ENCODE data around the gene CEP112. TPM values are rescaled to one million over a fixed set of nuclear protein-coding genes. Genes with fewer than 3 reads are reported as not detected.

Gene CEP112
- total and polyA plus RNA-seq, 2 donors: 4.6 to 8.5 TPM

DNA sequence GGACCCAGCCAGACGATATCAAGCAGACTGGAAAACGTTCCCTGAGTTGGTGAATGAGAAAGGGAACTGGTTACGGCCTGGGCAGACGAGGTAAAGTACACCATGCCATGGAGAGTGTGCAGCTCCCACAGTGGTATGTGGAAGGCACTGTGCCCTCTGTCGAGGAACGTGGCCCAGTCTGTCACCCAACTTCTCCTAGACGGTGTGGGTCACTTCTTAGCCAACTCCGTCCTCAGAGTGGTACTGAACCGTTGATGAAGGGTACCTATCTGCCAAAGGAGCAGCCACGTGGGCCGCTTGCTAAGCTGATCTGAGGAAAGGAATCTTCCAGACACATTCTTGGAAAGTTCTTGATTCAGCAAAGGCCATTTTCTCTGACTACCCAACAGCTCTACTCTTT lies 574.4 kb downstream of the CEP112 start:
- WGBS: 97% methylated on average over 11 of the region's 11 CpGs
- Histone ChIP-seq H3K36me3 (ENCODE audit: control insufficient read depth in 2 of 2, insufficient read depth in 2 of 2, low read length in 1 of 2) (no peaks in the 10 kb centered on the region), H3K27me3 (ENCODE audit: control insufficient read depth in 2 of 2, insufficient read depth in 1 of 2, low read length in 1 of 2) (no peaks in the 10 kb centered on the region), H3K4me1 (ENCODE audit: control insufficient read depth in 2 of 2, insufficient read depth in 2 of 2, low read length in 2 of 2) (no peaks in the 10 kb centered on the region), H3K9me3 (ENCODE audit: control insufficient read depth in 2 of 2, insufficient read depth in 1 of 2, low read length in 1 of 2) (no peaks in the 10 kb centered on the region), H3K4me3 (ENCODE audit: low read length in 2 of 2) (no peak overlapping the region), H3K27ac (ENCODE audit: low read depth in 1 of 2, low read length in 1 of 2) (no peak overlapping the region)
- no peak for DNase-seq (ENCODE audit: low read depth in 6 of 9, low spot score in 9 of 9)

- Histone ChIP-seq H3K4me3 (ENCODE audit: low read length in 2 of 2) (no peak overlapping the region), H3K36me3 (ENCODE audit: control insufficient read depth in 2 of 2, insufficient read depth in 2 of 2, low read length in 1 of 2) (no peaks in the 10 kb centered on the region), H3K9me3 (ENCODE audit: control insufficient read depth in 2 of 2, insufficient read depth in 1 of 2, low read length in 1 of 2) (no peaks in the 10 kb centered on the region), H3K27ac (ENCODE audit: low read depth in 1 of 2, low read length in 1 of 2) (no peak overlapping the region), H3K4me1 (ENCODE audit: control insufficient read depth in 2 of 2, insufficient read depth in 2 of 2, low read length in 2 of 2) (no peaks in the 10 kb centered on the region), H3K27me3 (ENCODE audit: control insufficient read depth in 2 of 2, insufficient read depth in 1 of 2, low read length in 1 of 2) (no peaks in the 10 kb centered on the region)
- 99% methylated on average over 2 of the region's 2 CpGs for WGBS
- no peak for DNase-seq (ENCODE audit: low read depth in 6 of 9, low spot score in 9 of 9)
Measured at GRCh38 chr17:65609749-65610148, 582.2 kb downstream of the CEP112 start.

DNA sequence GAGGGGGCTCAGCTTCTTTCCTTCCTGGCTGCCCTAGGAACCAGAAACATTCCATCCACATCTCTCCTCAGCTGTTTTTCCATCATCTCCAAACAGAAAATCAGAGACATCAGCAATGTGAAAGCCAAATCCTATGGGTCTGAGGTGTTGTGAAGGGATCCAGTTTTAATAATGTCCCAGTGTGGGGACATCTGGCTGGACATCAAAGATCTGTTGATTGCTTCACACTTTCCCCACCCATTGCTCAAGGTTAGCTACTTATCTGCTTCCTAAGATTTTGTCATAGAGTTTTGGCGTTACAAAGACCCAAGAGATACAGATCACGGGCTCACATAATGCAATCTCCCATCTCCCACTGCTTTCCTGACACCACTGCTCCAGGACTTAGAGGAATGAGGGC lies 582.6 kb downstream of the CEP112 start:
- no peaks in the 10 kb centered on the region for H3K36me3 ChIP-seq (ENCODE audit: control insufficient read depth in 2 of 2, insufficient read depth in 2 of 2, low read length in 1 of 2)
- no peak overlapping the region for H3K4me3 ChIP-seq (ENCODE audit: low read length in 2 of 2)
- DNase-seq (ENCODE audit: low read depth in 6 of 9, low spot score in 9 of 9): no peak
- H3K9me3 ChIP-seq (ENCODE audit: control insufficient read depth in 2 of 2, insufficient read depth in 1 of 2, low read length in 1 of 2): no peaks in the 10 kb centered on the region
- no peaks in the 10 kb centered on the region for H3K4me1 ChIP-seq (ENCODE audit: control insufficient read depth in 2 of 2, insufficient read depth in 2 of 2, low read length in 2 of 2)
- H3K27ac ChIP-seq (ENCODE audit: low read depth in 1 of 2, low read length in 1 of 2): no peak overlapping the region
- no peaks in the 10 kb centered on the region for H3K27me3 ChIP-seq (ENCODE audit: control insufficient read depth in 2 of 2, insufficient read depth in 1 of 2, low read length in 1 of 2)
- WGBS: 97% methylated on average over 2 of the region's 2 CpGs

DNA sequence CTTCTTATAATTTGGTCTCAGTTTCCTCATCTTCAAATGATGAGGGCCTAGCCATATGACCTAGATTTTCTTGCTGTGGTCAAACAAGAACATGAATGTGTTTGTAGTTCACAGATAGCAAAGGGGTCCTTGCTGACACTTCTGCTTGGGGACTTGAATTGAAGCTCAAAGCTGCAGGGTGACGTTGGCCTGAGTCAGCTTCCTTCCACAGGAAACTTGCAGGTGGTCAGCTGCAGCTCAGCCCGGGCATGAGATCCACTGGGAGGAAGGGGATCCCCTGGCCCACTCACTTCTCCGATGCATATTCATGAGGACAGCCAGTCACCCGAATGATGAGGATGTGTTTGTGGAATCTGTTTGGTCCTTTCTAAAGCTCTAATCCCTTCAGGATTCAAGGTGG lies 587.9 kb downstream of the CEP112 start:
- H3K4me3 ChIP-seq (ENCODE audit: low read length in 2 of 2): no peak overlapping the region
- no peaks in the 10 kb centered on the region for H3K9me3 ChIP-seq (ENCODE audit: control insufficient read depth in 2 of 2, insufficient read depth in 1 of 2, low read length in 1 of 2)

GRCh38 chr17:65601881-65602280 lies 590.1 kb downstream of the CEP112 start:
- H3K9me3 ChIP-seq (ENCODE audit: control insufficient read depth in 2 of 2, insufficient read depth in 1 of 2, low read length in 1 of 2): no peaks in the 10 kb centered on the region
- H3K4me1 ChIP-seq (ENCODE audit: control insufficient read depth in 2 of 2, insufficient read depth in 2 of 2, low read length in 2 of 2): peaks cover 0 to 4% of the 10 kb centered on the region in 2 donors
- 96% methylated on average over 2 of the region's 2 CpGs for WGBS
- no peak for DNase-seq (ENCODE audit: low read depth in 6 of 9, low spot score in 9 of 9)
- H3K4me3 ChIP-seq (ENCODE audit: low read length in 2 of 2): no peak overlapping the region
- no peak overlapping the region for H3K27ac ChIP-seq (ENCODE audit: low read depth in 1 of 2, low read length in 1 of 2)
- H3K36me3 ChIP-seq (ENCODE audit: control insufficient read depth in 2 of 2, insufficient read depth in 2 of 2, low read length in 1 of 2): no peaks in the 10 kb centered on the region
- no peaks in the 10 kb centered on the region for H3K27me3 ChIP-seq (ENCODE audit: control insufficient read depth in 2 of 2, insufficient read depth in 1 of 2, low read length in 1 of 2)

More for the DNA sequence above, 587.9 kb downstream of the CEP112 start:
- Histone ChIP-seq H3K4me1 (ENCODE audit: control insufficient read depth in 2 of 2, insufficient read depth in 2 of 2, low read length in 2 of 2) (no peaks in the 10 kb centered on the region), H3K27me3 (ENCODE audit: control insufficient read depth in 2 of 2, insufficient read depth in 1 of 2, low read length in 1 of 2) (no peaks in the 10 kb centered on the region), H3K27ac (ENCODE audit: low read depth in 1 of 2, low read length in 1 of 2) (no peak overlapping the region), H3K36me3 (ENCODE audit: control insufficient read depth in 2 of 2, insufficient read depth in 2 of 2, low read length in 1 of 2) (no peaks in the 10 kb centered on the region)
- DNase-seq (ENCODE audit: low read depth in 6 of 9, low spot score in 9 of 9): no peak
- 48% methylated on average over 4 of the region's 4 CpGs for WGBS

DNA sequence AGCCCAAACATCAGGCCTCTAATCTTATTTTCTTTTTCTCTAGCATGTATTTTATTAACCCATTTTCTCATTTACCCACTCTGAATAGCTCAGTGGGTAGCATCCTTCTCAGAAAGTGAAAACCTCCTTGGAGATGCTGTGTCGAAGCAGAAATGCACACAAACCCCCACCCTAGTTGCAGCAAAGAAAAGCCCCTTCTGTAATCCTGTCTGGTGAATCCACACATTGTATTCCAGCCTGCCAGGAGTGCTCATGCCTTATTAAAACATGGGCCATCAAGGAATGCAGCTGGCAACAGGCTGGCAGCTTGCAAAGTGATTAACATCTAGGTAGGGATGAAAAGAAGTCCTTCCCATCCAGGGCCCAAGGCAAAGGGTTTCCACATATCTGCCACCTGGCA lies 590.8 kb downstream of the CEP112 start:
- H3K27ac ChIP-seq (ENCODE audit: low read depth in 1 of 2, low read length in 1 of 2): no peak overlapping the region
- H3K27me3 ChIP-seq (ENCODE audit: control insufficient read depth in 2 of 2, insufficient read depth in 1 of 2, low read length in 1 of 2): no peaks in the 10 kb centered on the region
- H3K36me3 ChIP-seq (ENCODE audit: control insufficient read depth in 2 of 2, insufficient read depth in 2 of 2, low read length in 1 of 2): no peaks in the 10 kb centered on the region
- 90% methylated on average over 1 of the region's 1 CpG for WGBS
- H3K9me3 ChIP-seq (ENCODE audit: control insufficient read depth in 2 of 2, insufficient read depth in 1 of 2, low read length in 1 of 2): no peaks in the 10 kb centered on the region
- H3K4me3 ChIP-seq (ENCODE audit: low read length in 2 of 2): no peak overlapping the region
- DNase-seq (ENCODE audit: low read depth in 6 of 9, low spot score in 9 of 9): no peak
- H3K4me1 ChIP-seq (ENCODE audit: control insufficient read depth in 2 of 2, insufficient read depth in 2 of 2, low read length in 2 of 2): peaks cover 0 to 5% of the 10 kb centered on the region in 2 donors

DNA sequence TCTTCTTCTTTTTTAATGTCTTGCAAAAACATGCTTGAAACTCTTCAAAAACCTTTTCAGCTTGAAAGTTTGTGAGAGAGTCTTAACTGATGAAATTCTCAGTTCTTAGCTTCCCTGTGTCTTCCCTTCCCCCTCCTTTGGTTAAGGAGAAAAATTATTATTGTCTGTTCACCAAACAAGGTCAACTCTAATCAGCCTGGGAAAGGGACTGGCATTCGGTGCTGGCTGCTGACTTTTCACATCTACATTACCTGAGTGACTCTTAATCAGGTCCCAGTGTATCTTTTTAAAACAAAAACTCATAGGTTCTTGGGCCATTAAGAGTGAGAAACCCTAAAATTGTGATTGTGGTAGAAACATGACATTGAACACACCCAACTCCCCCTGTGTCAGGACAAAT lies 591.4 kb downstream of the CEP112 start:
- 91% methylated on average over 1 of the region's 1 CpG for WGBS
- no peak for DNase-seq (ENCODE audit: low read depth in 6 of 9, low spot score in 9 of 9)
- Histone ChIP-seq H3K27me3 (ENCODE audit: control insufficient read depth in 2 of 2, insufficient read depth in 1 of 2, low read length in 1 of 2) (no peaks in the 10 kb centered on the region), H3K36me3 (ENCODE audit: control insufficient read depth in 2 of 2, insufficient read depth in 2 of 2, low read length in 1 of 2) (no peaks in the 10 kb centered on the region), H3K4me3 (ENCODE audit: low read length in 2 of 2) (no peak overlapping the region), H3K9me3 (ENCODE audit: control insufficient read depth in 2 of 2, insufficient read depth in 1 of 2, low read length in 1 of 2) (no peaks in the 10 kb centered on the region), H3K27ac (ENCODE audit: low read depth in 1 of 2, low read length in 1 of 2) (no peak overlapping the region), H3K4me1 (ENCODE audit: control insufficient read depth in 2 of 2, insufficient read depth in 2 of 2, low read length in 2 of 2) (peaks cover 0 to 5% of the 10 kb centered on the region in 2 donors)

DNA sequence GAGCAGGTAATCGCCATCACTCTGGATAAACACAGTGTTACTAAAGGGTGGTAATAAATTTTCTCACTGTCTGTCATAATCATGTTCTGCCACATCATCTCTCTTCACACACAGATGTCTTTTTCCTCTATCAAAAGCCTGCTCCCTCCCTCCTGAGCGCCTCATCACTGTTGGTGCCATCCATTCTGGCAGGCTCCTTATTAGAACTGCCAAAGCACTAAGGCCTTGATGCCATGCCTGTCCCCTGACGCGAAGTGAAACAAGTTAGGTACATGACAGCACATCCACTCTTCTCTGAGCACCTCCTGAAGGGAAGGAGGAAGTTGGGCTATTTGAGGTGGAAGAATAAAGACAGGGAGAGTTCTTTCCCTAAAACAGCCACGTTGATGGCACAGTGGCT lies 592.3 kb downstream of the CEP112 start:
- WGBS: 88% methylated on average over 5 of the region's 5 CpGs
- Histone ChIP-seq H3K27me3 (ENCODE audit: control insufficient read depth in 2 of 2, insufficient read depth in 1 of 2, low read length in 1 of 2) (no peaks in the 10 kb centered on the region), H3K36me3 (ENCODE audit: control insufficient read depth in 2 of 2, insufficient read depth in 2 of 2, low read length in 1 of 2) (no peaks in the 10 kb centered on the region), H3K4me3 (ENCODE audit: low read length in 2 of 2) (no peak overlapping the region), H3K27ac (ENCODE audit: low read depth in 1 of 2, low read length in 1 of 2) (no peak overlapping the region), H3K9me3 (ENCODE audit: control insufficient read depth in 2 of 2, insufficient read depth in 1 of 2, low read length in 1 of 2) (no peaks in the 10 kb centered on the region), H3K4me1 (ENCODE audit: control insufficient read depth in 2 of 2, insufficient read depth in 2 of 2, low read length in 2 of 2) (peaks cover 0 to 12% of the 10 kb centered on the region in 2 donors)
- no peak for DNase-seq (ENCODE audit: low read depth in 6 of 9, low spot score in 9 of 9)

DNA sequence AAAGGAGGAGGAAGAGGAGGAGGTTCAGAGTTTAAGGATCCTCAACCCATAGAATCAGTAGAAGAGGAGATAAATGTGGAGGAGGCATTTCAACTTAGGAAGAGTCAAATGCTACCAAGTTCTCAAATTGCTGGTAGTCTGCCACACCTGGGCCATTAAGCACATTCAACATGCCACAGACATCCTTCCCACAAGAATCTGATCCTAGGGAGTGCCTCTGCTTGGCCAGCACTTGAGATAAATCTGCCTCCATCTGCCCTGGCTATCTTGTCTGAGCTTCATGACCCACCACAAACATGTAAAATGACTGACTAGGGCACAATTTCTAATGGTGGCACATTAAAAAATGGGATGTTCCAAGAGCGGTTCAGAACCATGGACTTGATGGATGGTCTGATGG lies 593.2 kb downstream of the CEP112 start:
- no peak for DNase-seq (ENCODE audit: low read depth in 6 of 9, low spot score in 9 of 9)
- Histone ChIP-seq H3K27me3 (ENCODE audit: control insufficient read depth in 2 of 2, insufficient read depth in 1 of 2, low read length in 1 of 2) (no peaks in the 10 kb centered on the region), H3K4me3 (ENCODE audit: low read length in 2 of 2) (no peak overlapping the region), H3K36me3 (ENCODE audit: control insufficient read depth in 2 of 2, insufficient read depth in 2 of 2, low read length in 1 of 2) (no peaks in the 10 kb centered on the region), H3K9me3 (ENCODE audit: control insufficient read depth in 2 of 2, insufficient read depth in 1 of 2, low read length in 1 of 2) (no peaks in the 10 kb centered on the region), H3K4me1 (ENCODE audit: control insufficient read depth in 2 of 2, insufficient read depth in 2 of 2, low read length in 2 of 2) (peaks cover 4 to 21% of the 10 kb centered on the region in 2 donors), H3K27ac (ENCODE audit: low read depth in 1 of 2, low read length in 1 of 2) (no peak overlapping the region)
- 96% methylated on average over 1 of the region's 1 CpG for WGBS

All from thymus (tissue), 11 donors.